ENCODE measurements around the gene LIN37.

The LIN37 gene

GRCh38 chr19:35729021-35729420, 19.4 kb upstream of the LIN37 start:
- Histone ChIP-seq H3K4me2 (ENCODE audit: low read length) (no peak overlapping the region), H2BK5ac (ENCODE audit: low read depth, low read length, poor library complexity) (no peak overlapping the region), H3K27ac (ENCODE audit: low read depth, low read length) (no peak overlapping the region), H3K9ac (ENCODE audit: low read length) (no peak overlapping the region), H3K4ac (ENCODE audit: low read depth, low read length) (no peak overlapping the region), H3K79me2 (ENCODE audit: control insufficient read depth, insufficient read depth, low read length, poor library complexity) (no peaks in the 10 kb centered on the region), H4K12ac (ENCODE audit: low read depth, low read length) (no peak overlapping the region), H4K91ac (ENCODE audit: low read depth, low read length) (no peak overlapping the region), H3K4me1 (ENCODE audit: control insufficient read depth in 1 of 2, insufficient read depth in 2 of 2, low read length in 2 of 2) (no peaks in the 10 kb centered on the region), H3K36me3 (ENCODE audit: control insufficient read depth in 1 of 2, insufficient read depth in 2 of 2, low read length in 2 of 2) (peaks cover 95 to 96% of the 10 kb centered on the region in 2 experiments), H2AK5ac (ENCODE audit: low read length) (no peak overlapping the region), H4K8ac (ENCODE audit: low read depth, low read length) (no peak overlapping the region), H3K23ac (ENCODE audit: low read length) (no peak overlapping the region), H3K4me3 (ENCODE audit: low read depth, low read length) (no peak overlapping the region), H2BK12ac (ENCODE audit: low read length) (no peak overlapping the region), H3K27me3 (ENCODE audit: insufficient read depth, low read length) (no peaks in the 10 kb centered on the region), H2AFZ (ENCODE audit: insufficient read depth, low read length, poor library complexity) (no peak overlapping the region), H3K14ac (ENCODE audit: low read length) (no peak overlapping the region), H3K18ac (ENCODE audit: low read length) (no peak overlapping the region), H3K79me1 (ENCODE audit: low read length) (peaks cover under 1% of the 10 kb centered on the region), H2BK120ac (ENCODE audit: insufficient read depth, low read length, poor library complexity) (no peak overlapping the region), H3K9me3 (ENCODE audit: insufficient read depth, low read depth, low read length) (no peaks in the 10 kb centered on the region)
- no CpG with 5 or more reads among the region's 18 CpGs for whole genome bisulfite sequencing (ENCODE audit: extremely low coverage, insufficient coverage, insufficient read length)
- DNase-seq, result no peak

GRCh38 chr19:35729763-35730162, 18.6 kb upstream of the LIN37 start:
- H3K36me3 ChIP-seq (ENCODE audit: control insufficient read depth in 1 of 2, insufficient read depth in 2 of 2, low read length in 2 of 2), result peaks cover 95 to 96% of the 10 kb centered on the region in 2 experiments
- H3K9ac ChIP-seq (ENCODE audit: low read length), result no peak overlapping the region
- no peak overlapping the region for H3K4me2 ChIP-seq (ENCODE audit: low read length)
- no peak overlapping the region for H2BK5ac ChIP-seq (ENCODE audit: low read depth, low read length, poor library complexity)
- no peak overlapping the region for H2AK5ac ChIP-seq (ENCODE audit: low read length)
- no peaks in the 10 kb centered on the region for H3K27me3 ChIP-seq (ENCODE audit: insufficient read depth, low read length)
- H3K14ac ChIP-seq (ENCODE audit: low read length), result no peak overlapping the region
- no peak overlapping the region for H4K8ac ChIP-seq (ENCODE audit: low read depth, low read length)
- no peaks in the 10 kb centered on the region for H3K79me2 ChIP-seq (ENCODE audit: control insufficient read depth, insufficient read depth, low read length, poor library complexity)
- no peak for DNase-seq
- H2BK12ac ChIP-seq (ENCODE audit: low read length), result no peak overlapping the region
- H3K4ac ChIP-seq (ENCODE audit: low read depth, low read length), result no peak overlapping the region
- peaks cover 3% of the 10 kb centered on the region for H3K79me1 ChIP-seq (ENCODE audit: low read length)
- H3K4me1 ChIP-seq (ENCODE audit: control insufficient read depth in 1 of 2, insufficient read depth in 2 of 2, low read length in 2 of 2), result no peaks in the 10 kb centered on the region
- no peak overlapping the region for H2BK120ac ChIP-seq (ENCODE audit: insufficient read depth, low read length, poor library complexity)
- H3K9me3 ChIP-seq (ENCODE audit: insufficient read depth, low read depth, low read length), result no peaks in the 10 kb centered on the region
- H2AFZ ChIP-seq (ENCODE audit: insufficient read depth, low read length, poor library complexity), result no peak overlapping the region
- H3K23ac ChIP-seq (ENCODE audit: low read length), result no peak overlapping the region
- H4K12ac ChIP-seq (ENCODE audit: low read depth, low read length), result no peak overlapping the region
- no peak overlapping the region for H3K4me3 ChIP-seq (ENCODE audit: low read depth, low read length)
- no CpG with 5 or more reads among the region's 11 CpGs for WGBS (ENCODE audit: extremely low coverage, insufficient coverage, insufficient read length)
- H3K18ac ChIP-seq (ENCODE audit: low read length), result no peak overlapping the region
- H4K91ac ChIP-seq (ENCODE audit: low read depth, low read length), result no peak overlapping the region
- no peak overlapping the region for H3K27ac ChIP-seq (ENCODE audit: low read depth, low read length)

- DNase-seq, result no peak
- Histone ChIP-seq H3K27ac (ENCODE audit: low read depth, low read length) (no peak overlapping the region), H3K79me1 (ENCODE audit: low read length) (peaks cover 3% of the 10 kb centered on the region), H3K36me3 (ENCODE audit: control insufficient read depth in 1 of 2, insufficient read depth in 2 of 2, low read length in 2 of 2) (peaks cover 95 to 96% of the 10 kb centered on the region in 2 experiments), H3K4ac (ENCODE audit: low read depth, low read length) (no peak overlapping the region), H3K4me3 (ENCODE audit: low read depth, low read length) (no peak overlapping the region), H3K14ac (ENCODE audit: low read length) (no peak overlapping the region), H2BK120ac (ENCODE audit: insufficient read depth, low read length, poor library complexity) (no peak overlapping the region), H2BK5ac (ENCODE audit: low read depth, low read length, poor library complexity) (no peak overlapping the region), H3K23ac (ENCODE audit: low read length) (no peak overlapping the region), H3K18ac (ENCODE audit: low read length) (no peak overlapping the region), H4K91ac (ENCODE audit: low read depth, low read length) (no peak overlapping the region), H3K4me2 (ENCODE audit: low read length) (no peak overlapping the region), H3K27me3 (ENCODE audit: insufficient read depth, low read length) (no peaks in the 10 kb centered on the region), H3K4me1 (ENCODE audit: control insufficient read depth in 1 of 2, insufficient read depth in 2 of 2, low read length in 2 of 2) (no peaks in the 10 kb centered on the region), H3K9ac (ENCODE audit: low read length) (no peak overlapping the region), H2AFZ (ENCODE audit: insufficient read depth, low read length, poor library complexity) (no peak overlapping the region), H3K9me3 (ENCODE audit: insufficient read depth, low read depth, low read length) (no peaks in the 10 kb centered on the region), H2BK12ac (ENCODE audit: low read length) (no peak overlapping the region), H3K79me2 (ENCODE audit: control insufficient read depth, insufficient read depth, low read length, poor library complexity) (no peaks in the 10 kb centered on the region), H4K12ac (ENCODE audit: low read depth, low read length) (peak overlapping the region; percentile 25), H2AK5ac (ENCODE audit: low read length) (no peak overlapping the region), H4K8ac (ENCODE audit: low read depth, low read length) (no peak overlapping the region)
- WGBS (ENCODE audit: extremely low coverage, insufficient coverage, insufficient read length), result no CpG with 5 or more reads among the region's 18 CpGs
Measured at GRCh38 chr19:35730326-35730725, 18.1 kb upstream of the LIN37 start.

DNA sequence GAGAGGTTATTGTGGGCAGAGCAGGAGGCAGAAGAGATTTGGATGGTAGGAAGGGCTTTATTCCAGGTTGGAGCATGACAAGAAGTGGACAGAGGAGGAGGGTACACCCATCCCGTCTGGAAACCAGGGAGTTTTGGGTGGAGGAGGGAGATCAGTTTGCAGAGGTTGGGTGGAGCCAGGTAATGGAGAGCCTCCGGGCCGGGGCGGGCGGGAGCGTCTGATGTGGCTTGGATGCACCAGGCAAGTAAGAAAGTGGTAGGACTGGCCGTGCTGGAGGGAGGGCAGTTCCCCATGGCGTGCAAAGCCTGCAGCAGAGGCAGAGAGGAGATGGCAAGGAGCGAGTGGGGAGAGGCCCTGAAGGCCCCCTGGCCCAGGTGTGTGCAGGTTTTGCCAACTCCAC, 17.0 kb upstream of the LIN37 start:
- no peaks in the 10 kb centered on the region for H3K79me2 ChIP-seq (ENCODE audit: control insufficient read depth, insufficient read depth, low read length, poor library complexity)
- no peak overlapping the region for H3K23ac ChIP-seq (ENCODE audit: low read length)
- H3K27me3 ChIP-seq (ENCODE audit: insufficient read depth, low read length), result no peaks in the 10 kb centered on the region
- H2BK5ac ChIP-seq (ENCODE audit: low read depth, low read length, poor library complexity), result no peak overlapping the region
- H4K8ac ChIP-seq (ENCODE audit: low read depth, low read length), result no peak overlapping the region
- no peak overlapping the region for H2AK5ac ChIP-seq (ENCODE audit: low read length)
- no peak overlapping the region for H3K9ac ChIP-seq (ENCODE audit: low read length)
- peaks cover 3% of the 10 kb centered on the region for H3K79me1 ChIP-seq (ENCODE audit: low read length)
- H3K4me3 ChIP-seq (ENCODE audit: low read depth, low read length), result no peak overlapping the region
- H3K27ac ChIP-seq (ENCODE audit: low read depth, low read length), result no peak overlapping the region
- H3K18ac ChIP-seq (ENCODE audit: low read length), result no peak overlapping the region
- H2BK12ac ChIP-seq (ENCODE audit: low read length), result no peak overlapping the region
- no peak overlapping the region for H4K12ac ChIP-seq (ENCODE audit: low read depth, low read length)
- H2AFZ ChIP-seq (ENCODE audit: insufficient read depth, low read length, poor library complexity), result no peak overlapping the region
- H2BK120ac ChIP-seq (ENCODE audit: insufficient read depth, low read length, poor library complexity), result no peak overlapping the region
- no peaks in the 10 kb centered on the region for H3K4me1 ChIP-seq (ENCODE audit: control insufficient read depth in 1 of 2, insufficient read depth in 2 of 2, low read length in 2 of 2)
- DNase-seq, result peak in 1 of 2 donors; percentile 15
- H3K36me3 ChIP-seq (ENCODE audit: control insufficient read depth in 1 of 2, insufficient read depth in 2 of 2, low read length in 2 of 2), result peaks cover 91 to 92% of the 10 kb centered on the region in 2 experiments
- no peak overlapping the region for H3K14ac ChIP-seq (ENCODE audit: low read length)
- no peak overlapping the region for H3K4ac ChIP-seq (ENCODE audit: low read depth, low read length)
- no peak overlapping the region for H4K91ac ChIP-seq (ENCODE audit: low read depth, low read length)
- H3K9me3 ChIP-seq (ENCODE audit: insufficient read depth, low read depth, low read length), result no peaks in the 10 kb centered on the region
- no peak overlapping the region for H3K4me2 ChIP-seq (ENCODE audit: low read length)
- no CpG with 5 or more reads among the region's 9 CpGs for WGBS (ENCODE audit: extremely low coverage, insufficient coverage, insufficient read length)
